Measurements from ENCODE around the gene PITRM1. TPM values are rescaled to one million over a fixed set of nuclear protein-coding genes. Genes with fewer than 3 reads are reported as not detected.

The PITRM1 gene
- total RNA-seq, 1 donor from 2014 or later, result 80.4 TPM

GRCh38 chr10:3148041-3148440 is 24.5 kb downstream of the PITRM1 start:
- peaks cover 87% of the 10 kb centered on the region for H3K36me3 ChIP-seq (ENCODE audit: insufficient read depth, low read length)

GRCh38 chr10:3147117-3147820 is 25.3 kb downstream of the PITRM1 start:
- peaks cover 25% of the 10 kb centered on the region for H3K36me3 Mint-ChIP-seq (ENCODE audit: low read depth, unreplicated experiment)
- no peak for FAIRE-seq

More at GRCh38 chr10:3148041-3148440, 24.5 kb downstream of the PITRM1 start:
- Mint-ChIP-seq H3K27me3 (ENCODE audit: low read depth, unreplicated experiment) (no peaks in the 10 kb centered on the region), H3K4me3 (ENCODE audit: unreplicated experiment) (no peak overlapping the region), H3K4me1 (ENCODE audit: low read depth, unreplicated experiment) (no peaks in the 10 kb centered on the region), H3K27ac (ENCODE audit: unreplicated experiment) (no peak overlapping the region), H3K36me3 (ENCODE audit: low read depth, unreplicated experiment) (peaks cover 28% of the 10 kb centered on the region), H3K9me3 (ENCODE audit: unreplicated experiment) (no peaks in the 10 kb centered on the region)
- no peak overlapping the region for H3K4me2 ChIP-seq (ENCODE audit: low read length)
- H2AFZ ChIP-seq (ENCODE audit: low read depth, low read length), result no peak overlapping the region
- H3K9me3 ChIP-seq (ENCODE audit: insufficient read depth, low read depth, low read length), result no peaks in the 10 kb centered on the region
- peaks cover 15% of the 10 kb centered on the region for H4K20me1 ChIP-seq (ENCODE audit: insufficient read depth, low read length)
- no peaks in the 10 kb centered on the region for H3K27me3 ChIP-seq (ENCODE audit: insufficient read depth, low read length)
- H3K9ac ChIP-seq (ENCODE audit: low read length), result no peak overlapping the region
- FAIRE-seq, result no peak
- H3K4me1 ChIP-seq (ENCODE audit: insufficient read depth, low read length), result no peaks in the 10 kb centered on the region
- no peak overlapping the region for H3K27ac ChIP-seq (ENCODE audit: low read depth, low read length)
- TF ChIP-seq CTCF (IDR thresholded peaks at IDR 0.05; ENCODE audit: insufficient read depth, low read depth, low read length), result no peak
- TF ChIP-seq EZH2 (IDR thresholded peaks at IDR 0.05; ENCODE audit: insufficient read depth, low read length), result no peak
- H3K79me2 ChIP-seq (ENCODE audit: insufficient read depth, low read length), result no peaks in the 10 kb centered on the region
- no peak for DNase-seq (ENCODE audit: low read depth)
- H3K4me3 ChIP-seq (ENCODE audit: insufficient read depth, low read depth, low read length), result no peak overlapping the region

More at GRCh38 chr10:3147117-3147820, 25.3 kb downstream of the PITRM1 start:
- Histone ChIP-seq H3K4me1 (ENCODE audit: insufficient read depth, low read length) (no peaks in the 10 kb centered on the region), H3K4me2 (ENCODE audit: low read length) (no peak overlapping the region), H2AFZ (ENCODE audit: low read depth, low read length) (no peak overlapping the region), H3K9me3 (ENCODE audit: insufficient read depth, low read depth, low read length) (no peaks in the 10 kb centered on the region), H3K4me3 (ENCODE audit: insufficient read depth, low read depth, low read length) (no peak overlapping the region), H4K20me1 (ENCODE audit: insufficient read depth, low read length) (peaks cover 14% of the 10 kb centered on the region), H3K27ac (ENCODE audit: low read depth, low read length) (no peak overlapping the region), H3K79me2 (ENCODE audit: insufficient read depth, low read length) (no peaks in the 10 kb centered on the region), H3K9ac (ENCODE audit: low read length) (no peak overlapping the region), H3K36me3 (ENCODE audit: insufficient read depth, low read length) (peaks cover 83% of the 10 kb centered on the region), H3K27me3 (ENCODE audit: insufficient read depth, low read length) (no peaks in the 10 kb centered on the region)
- H3K4me1 Mint-ChIP-seq (ENCODE audit: low read depth, unreplicated experiment), result peaks cover 2% of the 10 kb centered on the region
- TF ChIP-seq CTCF (IDR thresholded peaks at IDR 0.05; ENCODE audit: insufficient read depth, low read depth, low read length) (no peak), EZH2 (IDR thresholded peaks at IDR 0.05; ENCODE audit: insufficient read depth, low read length) (no peak)
- no peaks in the 10 kb centered on the region for H3K27me3 Mint-ChIP-seq (ENCODE audit: low read depth, unreplicated experiment)
- no peak overlapping the region for H3K4me3 Mint-ChIP-seq (ENCODE audit: unreplicated experiment)
- no peaks in the 10 kb centered on the region for H3K9me3 Mint-ChIP-seq (ENCODE audit: unreplicated experiment)
- no peak overlapping the region for H3K27ac Mint-ChIP-seq (ENCODE audit: unreplicated experiment)
- no peak for DNase-seq (ENCODE audit: low read depth)

All from astrocyte (in vitro differentiated cells and primary cell).